ENCODE results near the gene CREB3L2.

- TF ChIP-seq CTCF (IDR thresholded peaks at IDR 0.05) (no peak), POLR2A (IDR thresholded peaks at IDR 0.05) (no peak)
These were observed 61.7 kb downstream of the CREB3L2 start for GRCh38 chr7:137940218-137940617.
